ENCODE results near the gene TNRC6B. TPM values are rescaled to one million over a fixed set of nuclear protein-coding genes. Genes with fewer than 3 reads are reported as not detected.
A peak's percentile ranks its signal among the peaks of the same experiment; 100 is the strongest.

TNRC6B gene
- total and polyA plus RNA-seq, 2 donors from 2014 or later: 2.7 to 63.2 TPM

DNA sequence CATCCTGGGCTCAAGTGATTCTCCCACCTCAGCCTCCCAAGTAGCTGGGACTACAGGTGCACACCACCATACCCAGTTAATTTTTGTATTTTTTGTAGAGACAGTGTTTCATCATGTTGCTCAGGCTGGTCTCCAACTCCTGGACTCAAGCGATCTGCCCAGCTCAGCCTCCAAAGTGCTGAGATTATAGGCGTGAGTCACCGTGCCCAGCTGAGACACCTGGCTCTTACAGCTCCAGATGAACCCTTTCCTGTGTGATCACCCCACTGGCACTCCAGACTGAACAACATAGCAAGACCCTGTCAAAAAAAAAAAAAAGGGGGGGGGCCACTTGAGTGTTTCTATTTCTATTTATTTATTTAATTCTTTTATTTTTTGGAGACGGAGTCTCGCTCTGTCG lies 167.5 kb downstream of the TNRC6B start:
- no peak for TF ChIP-seq CTCF (IDR thresholded peaks at IDR 0.05; ENCODE audit: borderline replicate concordance, extremely low read depth, insufficient read depth)
- Histone ChIP-seq H3K4me1 (ENCODE audit: control insufficient read depth in 2 of 3, insufficient read depth in 2 of 3, low read depth in 1 of 3, low read length in 3 of 3) (peaks cover 0 to 11% (median 10%) of the 10 kb centered on the region in 3 donors), H3K9ac (ENCODE audit: low read length in 3 of 3) (no peak overlapping the region), H3K27me3 (ENCODE audit: control insufficient read depth, insufficient read depth, low read length) (no peaks in the 10 kb centered on the region), H3K9me3 (ENCODE audit: control insufficient read depth in 2 of 3, insufficient read depth in 1 of 3, low read length in 3 of 3) (no peaks in the 10 kb centered on the region), H3K4me3 (ENCODE audit: low read length in 3 of 3) (peak overlapping the region in 1 of 3 donors; percentile 93), H3K36me3 (ENCODE audit: control insufficient read depth in 2 of 3, insufficient read depth in 3 of 3, low read length in 3 of 3) (peaks cover 0 to 5% (median 0%) of the 10 kb centered on the region in 3 donors), H3K27ac (ENCODE audit: low read depth in 2 of 2, low read length in 2 of 2) (no peak overlapping the region)
- DNase-seq: peak in 1 of 5 donors; percentile 38
- FAIRE-seq: no peak
- intact Hi-C loops (cut with DNase I): no loop called here

GRCh38 chr22:40345815-40346184 lies 168.1 kb downstream of the TNRC6B start:
- H3K9ac ChIP-seq (ENCODE audit: low read length in 3 of 3): peak overlapping the region; percentile 76 to 96 (median 77)
- FAIRE-seq (no peak), DNase-seq (peak in 1 of 5 donors; percentile 79)
- peak overlapping the region; percentile 78 to 84 for H3K27ac ChIP-seq (ENCODE audit: low read depth in 2 of 2, low read length in 2 of 2)
- H3K9me3 ChIP-seq (ENCODE audit: control insufficient read depth in 2 of 3, insufficient read depth in 1 of 3, low read length in 3 of 3): no peaks in the 10 kb centered on the region
- H3K4me1 ChIP-seq (ENCODE audit: control insufficient read depth in 2 of 3, insufficient read depth in 2 of 3, low read depth in 1 of 3, low read length in 3 of 3): peaks cover 0 to 11% (median 10%) of the 10 kb centered on the region in 3 donors
- H3K27me3 ChIP-seq (ENCODE audit: control insufficient read depth, insufficient read depth, low read length): no peaks in the 10 kb centered on the region
- H3K36me3 ChIP-seq (ENCODE audit: control insufficient read depth in 2 of 3, insufficient read depth in 3 of 3, low read length in 3 of 3): peaks cover 0 to 5% (median 0%) of the 10 kb centered on the region in 3 donors
- TF ChIP-seq CTCF (IDR thresholded peaks at IDR 0.05; ENCODE audit: borderline replicate concordance, extremely low read depth, insufficient read depth): no peak
- intact Hi-C loops (cut with DNase I): no loop called here
- H3K4me3 ChIP-seq (ENCODE audit: low read length in 3 of 3): peak overlapping the region; percentile 83 to 98 (median 93)

DNA sequence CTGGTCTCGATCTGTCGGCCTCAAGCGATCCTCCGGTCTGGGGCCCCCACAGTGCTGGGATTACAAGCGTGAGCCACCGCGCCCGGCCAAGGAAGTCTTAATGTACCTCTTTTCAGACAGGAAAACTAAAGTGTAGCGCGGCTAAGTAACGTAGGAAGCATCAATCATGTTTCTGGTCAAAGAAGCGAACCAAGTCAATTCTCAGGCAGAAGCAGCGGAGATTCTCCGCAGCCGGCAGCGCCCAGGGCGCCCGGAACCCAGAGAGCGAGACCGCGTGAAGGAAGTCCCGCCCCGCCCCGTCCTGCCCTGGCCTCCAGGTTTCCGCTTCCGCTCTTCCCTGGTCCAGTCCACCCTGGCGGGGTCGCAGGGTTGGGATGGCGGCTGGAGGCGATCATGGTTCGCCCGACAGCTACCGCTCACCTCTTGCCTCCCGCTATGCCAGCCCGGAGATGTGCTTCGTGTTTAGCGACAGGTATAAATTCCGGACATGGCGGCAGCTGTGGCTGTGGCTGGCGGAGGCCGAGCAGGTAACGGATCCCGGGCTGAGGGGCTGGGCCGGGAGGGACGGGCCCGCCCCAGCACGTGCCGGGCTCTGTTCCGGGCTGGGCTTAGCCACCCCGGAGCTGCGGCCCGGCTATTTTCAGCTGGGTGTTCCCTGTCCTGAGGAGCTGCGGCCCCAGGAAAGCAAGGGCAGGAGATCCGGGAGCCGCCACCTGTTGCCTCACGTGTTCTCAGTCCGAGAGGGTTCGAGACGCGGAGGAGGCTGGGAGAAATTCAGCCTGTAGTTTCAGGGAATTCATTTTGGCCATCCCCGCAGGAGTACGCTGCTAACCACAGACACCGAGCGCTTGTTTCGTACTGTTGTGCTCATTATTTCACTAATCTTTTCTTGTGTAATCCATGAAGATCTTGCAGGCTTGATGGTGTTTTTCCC lies 168.7 kb downstream of the TNRC6B start, which contains the start of gene ADSL:
Gene ADSL, plus strand, starts transcription at position 316 of the 934 bp plus-strand sequence. Its CDS starts 59 bp downstream, at position 375.
- Histone ChIP-seq H3K36me3 (ENCODE audit: control insufficient read depth in 2 of 3, insufficient read depth in 3 of 3, low read length in 3 of 3) (peaks cover 0 to 7% (median 2%) of the 10 kb centered on the region in 3 donors), H3K27me3 (ENCODE audit: control insufficient read depth, insufficient read depth, low read length) (no peaks in the 10 kb centered on the region), H3K27ac (ENCODE audit: low read depth in 2 of 2, low read length in 2 of 2) (peak within 1 kb of the TSS; percentile 84 to 93), H3K4me3 (ENCODE audit: low read length in 3 of 3) (peak within 1 kb of the TSS; percentile 83 to 98 (median 93)), H3K4me1 (ENCODE audit: control insufficient read depth in 2 of 3, insufficient read depth in 2 of 3, low read depth in 1 of 3, low read length in 3 of 3) (peaks cover 0 to 11% (median 10%) of the 10 kb centered on the region in 3 donors), H3K9me3 (ENCODE audit: control insufficient read depth in 2 of 3, insufficient read depth in 1 of 3, low read length in 3 of 3) (no peaks in the 10 kb centered on the region), H3K9ac (ENCODE audit: low read length in 3 of 3) (peak within 1 kb of the TSS; percentile 76 to 96 (median 77))
- FAIRE-seq (no peak), DNase-seq (peak; percentile 92 to 97 (median 96))
- intact Hi-C loops (cut with DNase I): no loop called here
- no peak for TF ChIP-seq CTCF (IDR thresholded peaks at IDR 0.05; ENCODE audit: borderline replicate concordance, extremely low read depth, insufficient read depth)
